Tibial artery (tissue), 4 donors: ENCODE measurements around the gene NAT9.
A peak's percentile ranks its signal among the peaks of the same experiment; 100 is the strongest.

Experiments
- DNase-seq, 2 donors: peaks; one replicate each; pipeline ENCODE4 v3.0.0-alpha.2; 2019
- H3K27ac ChIP-seq, 2 donors: fragments of 200-600 bp; sonication (generic) in 1 of 2; 1 replicate in 1 of 2; 2 replicates in 1 of 2; pipeline ENCODE4 v1.5.1; 2018 to 2019; ENCODE audit warnings: mild to moderate bottlenecking in 1 of 2
- H3K27me3 ChIP-seq, 2 donors: fragments of 200-600 bp; sonication (generic) in 1 of 2; one replicate each; pipeline versions ENCODE4 v1.5.1 to v1.6.0; 2016 to 2019
- H3K36me3 ChIP-seq, 3 donors: fragments of 200-600 bp; sonication (generic) in 2 of 3; one replicate each; pipeline ENCODE4 v1.5.1; 2016 to 2019; ENCODE audit warnings: mild to moderate bottlenecking in 2 of 3
- H3K4me1 ChIP-seq, 4 donors: fragments of 200-600 bp; sonication (generic) in 2 of 4; 1 replicate in 3 of 4; 2 replicates in 1 of 4; pipeline ENCODE4 v1.5.1; 2016 to 2019
- H3K4me3 ChIP-seq, 2 donors: fragments of 200-600 bp; sonication (generic) in 1 of 2; 1 replicate in 1 of 2; 2 replicates in 1 of 2; pipeline ENCODE4 v1.5.1; 2018 to 2019; ENCODE audit warnings: mild to moderate bottlenecking in 2 of 2
- H3K9me3 ChIP-seq, 3 donors: fragments of 200-600 bp; sonication (generic) in 1 of 3; one replicate each; pipeline ENCODE4 v1.5.1; 2016 to 2019
- intact Hi-C: fragments of 100-400 bp; cut with DNase I; formaldehyde crosslinking; loops from one replicate; pipeline ENCODE4 v1.15.0; 2023; ENCODE audit warnings: low total_unique reads
- TF ChIP-seq, protein P1 (sequence below), 2 experiments: fragments of 200-600 bp in 1 of 2; fragments of 450-650 bp in 1 of 2; IDR thresholded peaks; one replicate each; pipeline ENCODE4 v1.5.1; 2017 to 2019; ENCODE audit warnings: antibody characterized with exemption in 2 of 2, mild to moderate bottlenecking in 1 of 2, moderate library complexity in 1 of 2

NAT9 gene

DNA sequence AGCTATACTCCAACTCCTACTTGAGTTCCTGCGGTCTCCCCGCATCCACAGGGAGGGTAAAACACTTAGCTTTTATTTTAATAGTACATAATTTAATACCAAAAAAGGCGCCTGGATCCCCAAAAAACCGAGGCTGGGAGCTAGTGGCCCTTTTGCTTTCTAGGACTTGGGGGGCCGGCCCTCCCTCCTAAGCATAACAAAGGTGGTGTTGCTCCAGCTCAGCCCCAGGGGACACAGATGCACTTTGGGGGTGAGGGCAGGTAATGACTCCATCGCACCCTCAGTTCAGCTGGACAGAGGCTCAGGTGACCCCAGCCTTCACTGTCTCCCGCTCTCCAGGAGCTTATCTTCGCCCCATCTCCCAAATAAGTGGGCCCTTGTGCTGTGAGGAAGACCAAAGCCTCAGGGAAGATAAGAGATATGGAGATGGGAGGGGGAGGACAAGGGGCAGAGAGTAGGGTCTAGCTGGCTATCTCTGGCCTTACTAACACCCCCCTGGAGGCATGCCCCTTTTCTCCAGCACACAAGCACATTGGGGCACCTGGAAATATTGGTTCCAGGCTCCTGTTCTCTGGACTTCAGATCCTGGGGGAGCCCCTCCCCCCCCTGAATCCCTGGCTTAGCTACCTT, 30.5 kb downstream of the NAT9 start:
- no peak for DNase-seq
- Histone ChIP-seq H3K27me3 (peaks cover 0 to 25% of the 10 kb centered on the region in 2 donors), H3K4me3 (no peak overlapping the region), H3K9me3 (no peaks in the 10 kb centered on the region), H3K4me1 (peaks cover 0 to 29% (median 26%) of the 10 kb centered on the region in 4 donors), H3K36me3 (no peaks in the 10 kb centered on the region), H3K27ac (peak overlapping the region in 1 of 2 donors; percentile 33)
- intact Hi-C loops: loop anchor here (2.0 kb wide), 1 partner anchor 119 kb away; no protein-coding TSS in a partner anchor
- TF ChIP-seq, protein P1, sequence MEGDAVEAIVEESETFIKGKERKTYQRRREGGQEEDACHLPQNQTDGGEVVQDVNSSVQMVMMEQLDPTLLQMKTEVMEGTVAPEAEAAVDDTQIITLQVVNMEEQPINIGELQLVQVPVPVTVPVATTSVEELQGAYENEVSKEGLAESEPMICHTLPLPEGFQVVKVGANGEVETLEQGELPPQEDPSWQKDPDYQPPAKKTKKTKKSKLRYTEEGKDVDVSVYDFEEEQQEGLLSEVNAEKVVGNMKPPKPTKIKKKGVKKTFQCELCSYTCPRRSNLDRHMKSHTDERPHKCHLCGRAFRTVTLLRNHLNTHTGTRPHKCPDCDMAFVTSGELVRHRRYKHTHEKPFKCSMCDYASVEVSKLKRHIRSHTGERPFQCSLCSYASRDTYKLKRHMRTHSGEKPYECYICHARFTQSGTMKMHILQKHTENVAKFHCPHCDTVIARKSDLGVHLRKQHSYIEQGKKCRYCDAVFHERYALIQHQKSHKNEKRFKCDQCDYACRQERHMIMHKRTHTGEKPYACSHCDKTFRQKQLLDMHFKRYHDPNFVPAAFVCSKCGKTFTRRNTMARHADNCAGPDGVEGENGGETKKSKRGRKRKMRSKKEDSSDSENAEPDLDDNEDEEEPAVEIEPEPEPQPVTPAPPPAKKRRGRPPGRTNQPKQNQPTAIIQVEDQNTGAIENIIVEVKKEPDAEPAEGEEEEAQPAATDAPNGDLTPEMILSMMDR (IDR thresholded peaks at IDR 0.05): no peak

DNA sequence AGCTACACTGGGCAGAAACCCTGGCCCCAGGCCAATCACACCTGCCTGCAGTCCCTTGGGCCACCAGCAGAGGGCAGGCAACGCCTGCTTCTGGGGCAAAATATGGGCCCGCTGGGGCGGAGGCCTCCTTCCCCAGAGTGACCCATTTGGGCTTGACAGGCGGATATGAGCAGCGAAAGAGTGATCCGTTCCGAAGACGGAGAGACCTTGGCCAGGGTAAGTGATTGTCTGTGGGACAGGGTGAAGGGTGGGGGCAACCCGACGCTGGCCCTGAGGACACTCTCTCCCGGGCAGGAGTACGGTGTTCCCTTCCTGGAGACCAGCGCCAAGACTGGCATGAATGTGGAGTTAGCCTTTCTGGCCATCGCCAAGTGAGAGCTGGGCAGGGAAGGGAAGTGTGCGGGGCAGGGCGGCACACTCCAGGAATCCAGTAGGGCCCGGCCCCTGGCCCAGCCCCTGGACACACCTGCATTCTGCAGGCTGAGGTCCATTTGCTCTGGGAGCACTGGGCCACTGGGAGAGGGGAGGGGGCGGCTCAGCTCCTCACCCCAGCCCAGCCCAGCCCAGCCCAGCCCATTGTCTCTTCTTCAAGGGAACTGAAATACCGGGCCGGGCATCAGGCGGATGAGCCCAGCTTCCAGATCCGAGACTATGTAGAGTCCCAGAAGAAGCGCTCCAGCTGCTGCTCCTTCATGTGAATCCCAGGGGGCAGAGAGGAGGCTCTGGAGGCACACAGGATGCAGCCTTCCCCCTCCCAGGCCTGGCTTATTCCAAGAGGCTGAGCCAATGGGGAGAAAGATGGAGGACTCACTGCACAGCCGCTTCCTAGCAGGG, 31.2 kb downstream of the NAT9 start:
- intact Hi-C loops: loop anchor here (2.0 kb wide), 1 partner anchor 120 kb away; no protein-coding TSS in a partner anchor
- H3K27ac ChIP-seq: peak overlapping the region; percentile 32 to 33
- peak; percentile 86 to 92 for DNase-seq
- H3K27me3 ChIP-seq: peaks cover 0 to 32% of the 10 kb centered on the region in 2 donors
- no peaks in the 10 kb centered on the region for H3K9me3 ChIP-seq
- TF ChIP-seq, protein P1 (IDR thresholded peaks at IDR 0.05): peak; percentile 98 to 100
- no peaks in the 10 kb centered on the region for H3K36me3 ChIP-seq
- H3K4me3 ChIP-seq: peak overlapping the region; percentile 12 to 22
- H3K4me1 ChIP-seq: peaks cover 0 to 22% (median 20%) of the 10 kb centered on the region in 4 donors

DNA sequence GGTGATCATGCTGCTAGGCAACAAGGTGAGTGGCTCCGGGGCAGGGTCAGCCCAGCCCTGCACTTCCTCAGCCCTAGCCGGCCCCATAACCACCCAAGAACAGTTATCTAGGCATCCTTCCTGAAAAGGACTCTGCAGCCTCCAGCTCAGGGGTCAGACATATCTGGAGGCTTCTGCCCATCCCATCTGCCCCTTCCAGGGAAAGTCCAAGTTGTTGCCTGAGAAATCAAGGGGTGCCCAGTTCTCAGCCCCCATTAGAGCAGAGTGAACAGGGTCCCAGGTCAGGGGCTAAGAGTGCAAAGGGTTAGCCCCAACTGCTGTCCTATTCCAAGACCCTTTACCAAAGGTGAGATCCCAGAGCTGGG, 31.8 kb downstream of the NAT9 start:
- Histone ChIP-seq H3K36me3 (no peaks in the 10 kb centered on the region), H3K4me1 (peaks cover 0 to 16% (median 14%) of the 10 kb centered on the region in 4 donors), H3K4me3 (no peak overlapping the region), H3K9me3 (no peaks in the 10 kb centered on the region), H3K27me3 (peaks cover 0 to 38% of the 10 kb centered on the region in 2 donors), H3K27ac (no peak overlapping the region)
- no peak for DNase-seq
- intact Hi-C loops: loop anchor here (2.0 kb wide), 1 partner anchor 120 kb away; no protein-coding TSS in a partner anchor
- TF ChIP-seq, protein P1 (IDR thresholded peaks at IDR 0.05): no peak

DNA sequence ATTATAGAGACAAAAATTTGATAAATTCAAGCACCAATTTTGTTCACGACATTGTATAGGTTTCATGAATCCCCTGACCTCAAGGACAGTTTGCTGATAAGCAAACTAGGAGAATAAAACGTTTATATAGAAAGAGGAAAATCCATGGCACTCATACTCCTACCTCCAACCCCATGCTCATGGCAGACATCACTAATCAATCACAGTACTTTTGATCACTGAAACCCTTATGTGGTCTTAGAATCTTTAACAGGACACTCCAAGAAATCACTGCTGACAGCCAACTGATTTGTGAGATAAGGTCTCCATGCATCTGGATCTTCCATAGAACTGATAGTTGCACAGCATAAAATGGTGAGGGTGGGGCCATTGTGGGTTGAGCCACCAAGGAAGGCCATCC, 32.4 kb downstream of the NAT9 start:
- TF ChIP-seq, protein P1 (IDR thresholded peaks at IDR 0.05): no peak
- no peak for DNase-seq
- peaks cover 0 to 13% (median 12%) of the 10 kb centered on the region in 4 donors for H3K4me1 ChIP-seq
- H3K27me3 ChIP-seq: peaks cover 0 to 44% of the 10 kb centered on the region in 2 donors
- no peak overlapping the region for H3K27ac ChIP-seq
- no peaks in the 10 kb centered on the region for H3K36me3 ChIP-seq
- no peak overlapping the region for H3K4me3 ChIP-seq
- intact Hi-C loops: loop anchor here (2.0 kb wide), 1 partner anchor 121 kb away; no protein-coding TSS in a partner anchor
- H3K9me3 ChIP-seq: no peaks in the 10 kb centered on the region

DNA sequence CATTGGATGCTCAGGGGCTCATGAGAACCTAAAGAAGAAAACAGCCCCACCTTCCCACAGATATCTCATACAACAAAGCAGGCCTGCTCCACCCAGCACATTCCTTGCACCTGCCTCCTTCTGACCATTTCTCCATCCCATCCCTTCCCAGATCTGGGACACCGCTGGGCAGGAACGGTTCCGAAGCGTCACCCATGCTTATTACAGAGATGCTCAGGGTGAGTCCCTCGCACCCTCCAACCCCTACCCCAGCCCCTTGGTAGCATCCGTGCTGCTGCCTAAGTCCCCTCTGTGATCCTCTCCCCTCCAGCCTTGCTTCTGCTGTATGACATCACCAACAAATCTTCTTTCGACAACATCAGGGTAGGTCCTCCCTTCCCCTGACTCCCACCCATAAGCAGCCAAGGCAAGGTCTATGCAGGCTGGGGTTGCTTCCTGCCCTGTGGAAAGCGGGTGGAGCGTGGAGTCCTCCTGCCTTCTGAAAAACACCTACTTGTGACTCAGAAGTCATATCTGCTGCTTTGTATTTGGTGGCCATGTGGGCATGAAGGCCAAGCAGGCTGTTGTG, 33.1 kb downstream of the NAT9 start:
- Histone ChIP-seq H3K4me3 (no peak overlapping the region), H3K9me3 (no peaks in the 10 kb centered on the region), H3K27me3 (peaks cover 0 to 51% of the 10 kb centered on the region in 2 donors), H3K27ac (no peak overlapping the region), H3K36me3 (no peaks in the 10 kb centered on the region), H3K4me1 (peaks cover 0 to 17% (median 14%) of the 10 kb centered on the region in 4 donors)
- TF ChIP-seq, protein P1 (IDR thresholded peaks at IDR 0.05): no peak
- no peak for DNase-seq
- intact Hi-C loops: no loop called here
